ENCODE measurements around the gene PDE6B. TPM values are rescaled to one million over a fixed set of nuclear protein-coding genes. Genes with fewer than 3 reads are reported as not detected.

Gene PDE6B
- total RNA-seq, 1 donor from 2014 or later: 5.5 TPM

DNA sequence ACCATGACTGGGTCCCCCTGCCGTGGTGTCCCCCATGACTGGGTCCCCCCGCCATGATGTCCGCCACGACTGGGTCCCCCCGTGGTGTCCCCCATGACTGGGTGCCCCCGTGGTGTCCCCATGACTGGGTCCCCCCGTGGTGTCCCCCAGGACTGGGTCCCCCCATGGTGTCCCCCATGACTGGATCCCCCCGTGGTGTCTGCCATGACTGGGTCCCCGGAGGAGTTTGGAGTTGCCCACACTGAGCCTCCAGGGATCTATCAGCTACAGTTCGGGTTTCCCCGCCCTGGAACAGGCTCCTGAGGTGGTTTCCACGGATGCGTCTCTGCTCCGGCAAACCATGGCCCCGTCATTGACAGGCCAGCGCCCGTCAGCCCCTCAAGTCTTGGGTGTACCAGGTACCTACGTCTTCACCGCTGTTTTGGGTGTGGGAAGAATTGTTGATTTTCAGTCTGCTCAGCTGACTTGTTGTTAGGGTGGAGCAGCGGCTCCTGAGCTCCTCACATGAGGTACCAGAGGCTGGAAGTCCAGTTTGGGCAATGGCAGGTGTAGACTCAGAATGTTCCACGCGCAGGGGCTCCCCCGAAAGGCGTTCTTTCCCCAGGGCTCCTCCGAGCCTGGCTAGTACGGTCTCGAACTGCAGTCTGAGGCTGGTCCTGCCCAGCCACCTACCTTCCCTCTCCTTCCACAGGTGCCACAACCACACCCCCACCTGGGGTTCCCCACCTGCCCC lies 8.3 kb upstream of the PDE6B start:
- H3K27ac ChIP-seq: no peak overlapping the region
- DNase-seq (no peak), ATAC-seq (no peak)
- H3K4me3 ChIP-seq: no peak overlapping the region
- H3K27me3 ChIP-seq (ENCODE audit: low read depth): peaks cover 7% of the 10 kb centered on the region
- TF ChIP-seq, protein P1, sequence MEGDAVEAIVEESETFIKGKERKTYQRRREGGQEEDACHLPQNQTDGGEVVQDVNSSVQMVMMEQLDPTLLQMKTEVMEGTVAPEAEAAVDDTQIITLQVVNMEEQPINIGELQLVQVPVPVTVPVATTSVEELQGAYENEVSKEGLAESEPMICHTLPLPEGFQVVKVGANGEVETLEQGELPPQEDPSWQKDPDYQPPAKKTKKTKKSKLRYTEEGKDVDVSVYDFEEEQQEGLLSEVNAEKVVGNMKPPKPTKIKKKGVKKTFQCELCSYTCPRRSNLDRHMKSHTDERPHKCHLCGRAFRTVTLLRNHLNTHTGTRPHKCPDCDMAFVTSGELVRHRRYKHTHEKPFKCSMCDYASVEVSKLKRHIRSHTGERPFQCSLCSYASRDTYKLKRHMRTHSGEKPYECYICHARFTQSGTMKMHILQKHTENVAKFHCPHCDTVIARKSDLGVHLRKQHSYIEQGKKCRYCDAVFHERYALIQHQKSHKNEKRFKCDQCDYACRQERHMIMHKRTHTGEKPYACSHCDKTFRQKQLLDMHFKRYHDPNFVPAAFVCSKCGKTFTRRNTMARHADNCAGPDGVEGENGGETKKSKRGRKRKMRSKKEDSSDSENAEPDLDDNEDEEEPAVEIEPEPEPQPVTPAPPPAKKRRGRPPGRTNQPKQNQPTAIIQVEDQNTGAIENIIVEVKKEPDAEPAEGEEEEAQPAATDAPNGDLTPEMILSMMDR (IDR thresholded peaks at IDR 0.05): no peak
- H3K36me3 ChIP-seq: no peaks in the 10 kb centered on the region
- H3K9me3 ChIP-seq: no peaks in the 10 kb centered on the region
- intact Hi-C loops (cut with DNase I): no loop called here
- H3K4me1 ChIP-seq: no peaks in the 10 kb centered on the region

DNA sequence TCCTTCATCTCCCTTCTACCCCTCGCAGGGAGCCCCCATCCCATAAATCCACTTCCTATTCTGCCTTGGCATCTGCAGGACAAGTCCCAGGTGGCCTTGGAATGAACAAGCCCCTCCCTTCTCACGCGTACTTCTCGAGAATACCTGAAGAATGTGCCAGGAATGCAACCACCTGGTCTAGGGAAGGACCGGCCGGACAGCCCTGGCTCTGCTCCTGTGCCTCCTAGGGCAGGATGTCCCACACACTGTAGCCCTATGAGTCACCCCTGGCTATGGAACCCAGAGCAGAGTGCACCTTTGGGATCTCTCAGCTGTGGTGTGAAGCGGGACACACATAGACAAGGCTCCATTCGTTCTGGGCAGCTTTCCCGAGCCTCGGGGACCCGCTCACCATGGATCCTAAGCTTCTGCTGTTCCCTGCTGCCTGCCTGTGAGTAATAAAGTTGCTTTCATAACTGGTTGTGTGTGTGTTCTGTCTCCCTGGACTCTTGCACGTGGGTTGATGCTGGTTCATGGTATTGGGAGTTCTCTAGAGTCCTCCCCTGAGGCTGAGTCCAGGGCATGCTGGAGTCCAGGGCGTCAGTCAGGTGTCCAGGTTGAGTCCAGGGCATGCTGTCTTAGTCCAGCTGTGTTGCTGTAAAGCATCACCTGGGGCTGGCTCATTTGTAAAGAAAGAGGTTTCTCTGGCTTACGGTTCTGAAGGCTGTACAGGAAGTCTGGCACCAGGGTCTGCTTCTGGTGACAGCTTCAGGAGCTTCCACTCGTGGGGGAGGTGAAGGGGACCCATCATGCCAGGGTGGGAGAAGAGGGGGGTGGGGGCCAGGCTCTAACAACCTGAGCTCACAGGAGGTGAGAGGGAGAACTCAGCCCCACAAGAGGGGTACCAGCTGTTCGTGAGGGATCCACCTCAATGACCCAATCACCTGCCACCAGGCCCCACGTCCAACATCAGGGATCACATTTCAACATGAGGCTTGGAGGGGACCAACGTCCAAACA lies 7.4 kb upstream of the PDE6B start:
- H3K36me3 ChIP-seq: no peaks in the 10 kb centered on the region
- TF ChIP-seq, protein P1 (IDR thresholded peaks at IDR 0.05): no peak
- DNase-seq (peak; percentile 64), ATAC-seq (peak; percentile 90 to 95)
- peaks cover 7% of the 10 kb centered on the region for H3K27me3 ChIP-seq (ENCODE audit: low read depth)
- H3K9me3 ChIP-seq: no peaks in the 10 kb centered on the region
- no peak overlapping the region for H3K4me3 ChIP-seq
- intact Hi-C loops (cut with DNase I): no loop called here
- no peaks in the 10 kb centered on the region for H3K4me1 ChIP-seq
- no peak overlapping the region for H3K27ac ChIP-seq

DNA sequence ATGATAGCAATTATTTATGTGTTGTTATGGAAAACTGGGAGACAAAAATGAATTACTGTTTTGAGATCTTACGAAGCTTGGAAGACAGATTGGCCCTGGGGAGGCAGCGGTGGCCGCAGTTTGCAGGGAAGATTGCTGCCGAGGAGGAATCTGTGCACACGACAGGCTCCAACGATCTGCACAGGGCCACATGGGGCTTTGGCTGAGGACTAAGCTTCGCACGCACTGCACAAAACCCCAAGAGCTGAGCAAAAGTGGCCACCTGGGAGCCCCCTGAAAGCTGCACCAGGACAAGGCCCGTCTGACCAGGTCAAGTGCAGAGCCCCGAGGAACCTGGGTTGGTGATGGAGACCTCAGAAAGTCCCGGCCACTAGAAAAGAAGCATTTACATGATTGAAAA lies 5.2 kb upstream of the PDE6B start:
- H3K36me3 ChIP-seq: no peaks in the 10 kb centered on the region
- TF ChIP-seq, protein P1 (IDR thresholded peaks at IDR 0.05): no peak
- no peaks in the 10 kb centered on the region for H3K9me3 ChIP-seq
- no peak for DNase-seq
- peaks cover 14% of the 10 kb centered on the region for H3K27me3 ChIP-seq (ENCODE audit: low read depth)
- no peaks in the 10 kb centered on the region for H3K4me1 ChIP-seq
- intact Hi-C loops (cut with DNase I): no loop called here
- ATAC-seq: no peak
- no peak overlapping the region for H3K4me3 ChIP-seq
- no peak overlapping the region for H3K27ac ChIP-seq

DNA sequence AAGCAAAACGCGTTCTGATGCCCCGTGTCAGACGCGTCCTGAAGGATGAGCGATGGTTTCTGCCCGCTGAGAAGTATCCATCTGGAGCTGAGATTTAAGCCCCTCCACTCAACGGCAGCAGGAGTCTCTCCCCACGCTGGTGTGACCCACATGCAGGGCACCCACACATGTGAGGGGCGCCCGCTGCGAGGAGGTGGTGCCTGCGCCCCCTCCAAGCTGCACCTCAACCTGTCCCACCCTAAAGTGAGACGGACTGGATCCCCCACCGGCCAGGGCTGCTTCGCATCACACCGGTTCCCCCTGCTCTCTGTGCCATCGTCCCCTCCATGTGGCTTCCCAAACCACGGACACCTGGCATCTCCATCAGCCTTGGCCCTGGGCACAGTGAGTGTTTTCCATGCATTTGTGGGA lies 4.5 kb upstream of the PDE6B start:
- Histone ChIP-seq H3K27me3 (ENCODE audit: low read depth) (peaks cover 16% of the 10 kb centered on the region), H3K9me3 (no peaks in the 10 kb centered on the region), H3K4me1 (no peaks in the 10 kb centered on the region), H3K36me3 (no peaks in the 10 kb centered on the region), H3K4me3 (no peak overlapping the region), H3K27ac (no peak overlapping the region)
- DNase-seq (no peak), ATAC-seq (no peak)
- TF ChIP-seq, protein P1 (IDR thresholded peaks at IDR 0.05): no peak
- intact Hi-C loops (cut with DNase I): no loop called here

DNA sequence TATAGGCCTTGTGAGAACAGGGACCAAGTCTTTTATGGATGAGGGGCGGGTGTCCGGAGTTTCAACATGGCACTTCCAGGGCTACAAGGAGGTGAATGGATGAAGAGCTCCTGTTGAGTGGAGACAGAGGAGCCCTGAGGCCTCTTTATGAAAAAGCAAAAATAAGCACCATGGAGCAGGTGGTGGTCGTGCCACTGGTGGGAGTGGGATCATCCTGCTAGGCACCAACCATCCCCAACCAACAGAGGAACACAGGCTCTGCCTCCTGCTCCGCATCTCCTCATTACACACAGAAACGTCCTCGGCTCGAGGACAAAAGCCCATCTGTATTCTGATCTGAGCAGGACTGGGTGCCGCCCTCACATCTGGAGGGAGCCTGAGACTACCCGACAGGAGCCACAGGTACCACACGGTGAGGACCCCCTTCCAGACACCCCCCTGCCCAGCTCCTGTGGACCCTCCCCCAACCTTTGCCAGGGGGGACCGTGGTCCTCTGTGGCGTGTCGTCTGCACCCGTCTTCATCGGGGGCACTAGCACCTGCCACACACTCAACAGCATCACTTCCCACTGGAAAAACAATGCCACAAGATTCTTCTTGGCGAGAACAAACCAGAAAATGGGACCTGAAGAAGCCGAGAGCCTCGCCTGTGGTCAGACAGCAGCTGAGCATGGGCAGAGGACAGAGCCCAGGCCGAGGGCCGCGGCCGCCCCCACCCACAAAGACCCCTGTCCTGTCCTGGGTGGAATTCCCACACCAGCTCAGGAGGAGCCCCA lies 3.9 kb upstream of the PDE6B start:
- Histone ChIP-seq H3K27me3 (ENCODE audit: low read depth) (peaks cover 21% of the 10 kb centered on the region), H3K4me1 (no peaks in the 10 kb centered on the region), H3K27ac (no peak overlapping the region), H3K4me3 (no peak overlapping the region), H3K9me3 (no peaks in the 10 kb centered on the region), H3K36me3 (no peaks in the 10 kb centered on the region)
- DNase-seq: no peak
- intact Hi-C loops (cut with DNase I): no loop called here
- ATAC-seq: no peak
- TF ChIP-seq, protein P1 (IDR thresholded peaks at IDR 0.05): no peak

Measured in lower lobe of right lung (tissue), 2 donors.